Spinal cord (tissue), 10 donors: Measurements from ENCODE around the gene ADAMTS18. TPM values are rescaled to one million over a fixed set of nuclear protein-coding genes. Genes with fewer than 3 reads are reported as not detected.

Experiments used
- DNase-seq, 6 donors: peaks; one replicate each; pipeline versions ENCODE4 v3.0.0 to v3.0.0-alpha.2; 2013 to 2015; ENCODE audit warnings: low spot score in 6 of 6, low read depth in 4 of 6
- H3K27ac ChIP-seq: one replicate; pipeline ENCODE4 v1.5.1; 2013; ENCODE audit warnings: low read depth, low read length, control low read depth
- H3K27me3 ChIP-seq: one replicate; pipeline ENCODE4 v1.6.1; 2013; ENCODE audit warnings: low read length; ENCODE audit not compliant: control insufficient read depth, insufficient read depth
- H3K36me3 ChIP-seq: one replicate; pipeline ENCODE4 v1.6.1; 2013; ENCODE audit warnings: low read length; ENCODE audit not compliant: control insufficient read depth, insufficient read depth
- H3K4me1 ChIP-seq: one replicate; pipeline ENCODE4 v1.6.1; 2013; ENCODE audit warnings: low read length; ENCODE audit not compliant: control insufficient read depth, insufficient read depth
- H3K4me3 ChIP-seq: one replicate; pipeline ENCODE4 v1.5.1; 2013; ENCODE audit warnings: low read depth, low read length, control low read depth
- H3K9me3 ChIP-seq: one replicate; pipeline ENCODE4 v1.6.1; 2013; ENCODE audit warnings: low read length; ENCODE audit not compliant: control insufficient read depth, insufficient read depth
- WGBS: methylation state at CpG from one replicate; pipeline ENCODE4 v1.1.5; 2013; ENCODE audit warnings: missing lambda C conversion rate; ENCODE audit not compliant: insufficient coverage; 5-methylcytosine and 5-hydroxymethylcytosine counted together
- polyA plus RNA-seq, 2 donors: library from polyadenylated mRNA; unstranded; fragments of 120-200 nt; gene quantifications; one replicate each; pipeline ENCODE4 v1.2.1, GENCODE V29; 2013; ENCODE audit not compliant: insufficient read length in 2 of 2
- total RNA-seq, 2 donors: library from RNA; depleted of rRNA in 1 of 2; stranded (reverse); fragments of 120-200 nt in 1 of 2; fragments of >200 nt in 1 of 2; gene quantifications; one replicate each; pipeline versions ENCODE4 v1.2.3 to v1.2.4, GENCODE V29; 2013 to 2014
- donor health status: healthy.

Gene ADAMTS18
- total and polyA plus RNA-seq, 4 donors, result 6.7 to 23.9 (median 8.9) TPM

DNA sequence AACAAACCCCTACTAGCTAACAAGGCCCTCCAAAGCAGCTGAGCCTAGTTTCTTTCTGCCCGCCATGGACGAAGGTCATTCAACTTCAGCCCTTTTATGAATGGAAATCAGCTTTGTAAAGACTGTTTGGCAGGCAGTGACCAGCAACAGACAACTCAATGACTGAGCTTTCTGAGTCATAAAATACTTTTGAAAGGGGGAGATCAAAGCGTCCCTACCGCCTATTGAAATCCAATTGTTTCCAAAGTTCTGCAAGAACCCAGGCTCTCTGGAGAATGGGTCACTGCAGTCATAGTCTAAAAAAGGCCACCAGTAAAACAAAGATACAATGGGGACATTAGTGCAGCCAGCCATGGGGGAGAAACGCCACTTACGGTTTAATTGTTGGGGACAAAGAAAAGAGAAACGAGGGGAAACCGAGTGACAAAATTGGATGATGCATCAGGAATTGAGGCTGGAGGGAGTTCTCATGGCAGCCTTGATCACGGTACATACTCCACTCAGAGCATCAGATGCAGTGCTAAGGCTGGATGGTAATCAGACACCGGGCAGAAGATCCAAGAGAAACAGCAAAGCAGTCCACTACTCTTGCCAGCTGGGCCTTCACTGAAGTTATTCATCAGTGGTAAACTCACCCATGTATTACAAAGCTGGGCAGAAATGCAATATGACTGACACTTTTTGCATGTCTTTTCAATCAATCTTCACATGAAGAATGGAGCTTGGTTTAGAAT lies 9.8 kb downstream of the ADAMTS18 start:
- H3K27ac ChIP-seq, result no peak overlapping the region
- no peaks in the 10 kb centered on the region for H3K4me1 ChIP-seq
- 34% methylated on average over 6 of the region's 10 CpGs for WGBS
- H3K4me3 ChIP-seq, result no peak overlapping the region
- H3K36me3 ChIP-seq, result no peaks in the 10 kb centered on the region
- H3K27me3 ChIP-seq, result peaks cover 2% of the 10 kb centered on the region
- no peaks in the 10 kb centered on the region for H3K9me3 ChIP-seq
- peak in 1 of 6 donors; percentile 18 for DNase-seq

- WGBS, result 100% methylated on average over 1 of the region's 2 CpGs
- Histone ChIP-seq H3K4me1 (no peaks in the 10 kb centered on the region), H3K27me3 (no peaks in the 10 kb centered on the region), H3K36me3 (no peaks in the 10 kb centered on the region), H3K27ac (no peak overlapping the region), H3K4me3 (no peak overlapping the region), H3K9me3 (no peaks in the 10 kb centered on the region)
- no peak for DNase-seq
These were observed 12.5 kb downstream of the ADAMTS18 start for GRCh38 chr16:77422196-77422784.

GRCh38 chr16:77416939-77417480 lies 17.8 kb downstream of the ADAMTS18 start:
- no peak overlapping the region for H3K27ac ChIP-seq
- H3K4me3 ChIP-seq, result no peak overlapping the region
- H3K4me1 ChIP-seq, result no peaks in the 10 kb centered on the region
- no CpG with 5 or more reads among the region's 1 CpG for WGBS
- DNase-seq, result no peak
- no peaks in the 10 kb centered on the region for H3K36me3 ChIP-seq
- no peaks in the 10 kb centered on the region for H3K9me3 ChIP-seq
- H3K27me3 ChIP-seq, result no peaks in the 10 kb centered on the region

DNA sequence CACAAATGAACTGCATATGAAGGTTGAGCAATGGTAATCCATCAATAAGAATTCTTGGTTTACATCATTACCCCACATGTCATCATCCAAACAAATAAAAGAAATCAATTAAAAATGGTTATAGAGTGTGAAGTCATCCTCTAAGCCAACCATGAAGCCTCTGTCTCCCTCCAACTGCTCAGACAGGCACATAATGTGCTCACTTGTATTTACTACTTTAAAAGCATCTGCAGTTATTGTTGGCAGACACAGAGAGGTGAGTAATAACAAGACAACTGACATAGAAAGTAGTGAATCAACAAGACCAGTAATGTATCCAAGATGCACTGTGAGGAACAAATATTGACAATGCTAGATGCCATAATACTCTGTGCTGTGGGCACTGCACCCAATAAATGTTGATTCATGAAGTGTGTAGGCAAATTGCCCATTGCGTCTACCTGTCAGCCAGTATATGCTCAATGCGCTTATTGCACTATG lies 20.0 kb downstream of the ADAMTS18 start:
- H3K9me3 ChIP-seq, result no peaks in the 10 kb centered on the region
- no peak overlapping the region for H3K4me3 ChIP-seq
- peak in 1 of 6 donors; percentile 29 for DNase-seq
- H3K4me1 ChIP-seq, result no peaks in the 10 kb centered on the region
- H3K36me3 ChIP-seq, result no peaks in the 10 kb centered on the region
- no CpG with 5 or more reads among the region's 2 CpGs for WGBS
- no peaks in the 10 kb centered on the region for H3K27me3 ChIP-seq
- no peak overlapping the region for H3K27ac ChIP-seq

DNA sequence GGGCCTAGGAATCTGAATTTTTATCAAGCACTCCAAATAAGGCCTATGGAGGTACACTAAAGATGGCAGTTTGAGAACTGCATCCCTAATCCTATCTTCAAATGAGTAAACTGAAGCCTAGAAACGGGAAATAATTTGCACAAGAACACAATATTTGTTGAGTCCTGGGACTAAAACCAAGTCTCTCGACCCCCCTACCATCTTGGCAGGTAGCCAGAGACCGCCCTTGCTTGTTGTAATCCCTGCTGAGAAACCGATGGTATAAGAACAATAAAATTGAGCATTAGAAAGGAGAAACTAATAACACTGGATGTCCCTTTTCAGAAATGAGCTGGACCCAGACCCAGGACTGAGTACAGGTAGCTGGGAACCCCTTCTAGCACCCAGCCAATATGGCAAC lies 24.4 kb downstream of the ADAMTS18 start:
- H3K36me3 ChIP-seq, result no peaks in the 10 kb centered on the region
- H3K4me3 ChIP-seq, result no peak overlapping the region
- H3K4me1 ChIP-seq, result no peaks in the 10 kb centered on the region
- DNase-seq, result no peak
- H3K9me3 ChIP-seq, result peaks cover 7% of the 10 kb centered on the region
- no peaks in the 10 kb centered on the region for H3K27me3 ChIP-seq
- WGBS, result 40% methylated on average over 1 of the region's 4 CpGs
- no peak overlapping the region for H3K27ac ChIP-seq

DNA sequence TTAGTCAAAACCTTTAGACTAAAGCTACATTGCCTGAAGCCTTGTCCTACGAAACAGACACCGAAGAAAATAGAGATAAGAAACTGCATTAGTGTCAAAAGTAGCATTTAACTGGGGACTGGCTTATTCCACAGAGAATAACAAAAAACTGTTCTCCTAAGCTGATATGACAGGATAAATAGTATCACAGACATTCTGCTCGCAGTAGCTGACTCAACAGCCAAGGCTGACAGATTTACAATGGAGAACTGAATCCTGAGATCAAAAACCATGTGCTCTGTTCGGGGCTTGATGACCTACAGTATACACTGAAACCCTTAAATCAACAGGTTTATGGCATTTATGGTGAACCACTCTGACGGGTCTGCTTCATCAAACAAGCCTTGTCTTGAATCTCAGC lies 25.5 kb downstream of the ADAMTS18 start:
- Histone ChIP-seq H3K36me3 (no peaks in the 10 kb centered on the region), H3K4me3 (no peak overlapping the region), H3K9me3 (peaks cover 7% of the 10 kb centered on the region), H3K27ac (no peak overlapping the region), H3K27me3 (no peaks in the 10 kb centered on the region), H3K4me1 (no peaks in the 10 kb centered on the region)
- peak in 1 of 6 donors; percentile 64 for DNase-seq
- WGBS, result 75% methylated on average over 1 of the region's 5 CpGs

GRCh38 chr16:77408607-77409006 lies 26.2 kb downstream of the ADAMTS18 start:
- H3K27ac ChIP-seq, result no peak overlapping the region
- H3K9me3 ChIP-seq, result peaks cover 7% of the 10 kb centered on the region
- H3K4me1 ChIP-seq, result no peaks in the 10 kb centered on the region
- no peaks in the 10 kb centered on the region for H3K27me3 ChIP-seq
- DNase-seq, result no peak
- H3K36me3 ChIP-seq, result no peaks in the 10 kb centered on the region
- H3K4me3 ChIP-seq, result no peak overlapping the region

GRCh38 chr16:77406680-77407079 lies 28.2 kb downstream of the ADAMTS18 start:
- no peak for DNase-seq
- 100% methylated on average over 1 of the region's 1 CpG for WGBS
- Histone ChIP-seq H3K27me3 (no peaks in the 10 kb centered on the region), H3K27ac (no peak overlapping the region), H3K4me3 (no peak overlapping the region), H3K4me1 (no peaks in the 10 kb centered on the region), H3K36me3 (no peaks in the 10 kb centered on the region), H3K9me3 (peaks cover 7% of the 10 kb centered on the region)

GRCh38 chr16:77404775-77405174 lies 30.1 kb downstream of the ADAMTS18 start:
- no peak overlapping the region for H3K27ac ChIP-seq
- H3K4me3 ChIP-seq, result no peak overlapping the region
- H3K9me3 ChIP-seq, result peaks cover 7% of the 10 kb centered on the region
- peak in 1 of 6 donors; percentile 64 for DNase-seq
- no peaks in the 10 kb centered on the region for H3K4me1 ChIP-seq
- no peaks in the 10 kb centered on the region for H3K27me3 ChIP-seq
- WGBS, result 86% methylated on average over 1 of the region's 1 CpG
- H3K36me3 ChIP-seq, result no peaks in the 10 kb centered on the region

DNA sequence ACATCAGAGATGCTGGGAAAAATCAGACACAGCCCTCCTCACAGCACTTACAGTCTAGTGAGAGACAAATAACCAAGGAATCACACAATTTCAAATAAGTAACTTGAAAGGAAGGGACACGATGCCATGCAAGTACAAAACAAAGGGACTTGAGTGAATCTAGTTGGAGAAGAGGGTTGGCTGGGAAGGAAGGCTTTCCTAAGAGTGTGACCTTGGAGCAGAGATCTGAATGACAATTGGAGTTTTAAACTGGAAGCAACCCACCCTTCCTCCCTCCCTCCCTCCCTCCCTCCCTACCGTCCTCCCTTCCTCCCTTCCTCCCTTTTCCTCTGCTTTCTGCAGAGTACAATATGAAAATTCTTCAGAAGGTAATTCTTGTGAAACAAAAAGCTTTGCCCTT lies 31.1 kb downstream of the ADAMTS18 start:
- H3K27me3 ChIP-seq, result no peaks in the 10 kb centered on the region
- no peak overlapping the region for H3K4me3 ChIP-seq
- H3K36me3 ChIP-seq, result no peaks in the 10 kb centered on the region
- DNase-seq, result no peak
- no peak overlapping the region for H3K27ac ChIP-seq
- H3K4me1 ChIP-seq, result no peaks in the 10 kb centered on the region
- WGBS, result no CpG with 5 or more reads among the region's 2 CpGs
- peaks cover 7% of the 10 kb centered on the region for H3K9me3 ChIP-seq
